ENCODE measurements around the gene CALCA. TPM values are rescaled to one million over a fixed set of nuclear protein-coding genes. Genes with fewer than 3 reads are reported as not detected.

The CALCA gene
- total RNA-seq, 1 donor from 2014 or later: not detected

Other genes with a start within 250 kb of the CALCA start
- 28.3 TPM for gene CYP2R1, start 80.1 kb downstream of the CALCA start, total RNA-seq
- not detected for gene CALCB, start 101.2 kb upstream of the CALCA start, total RNA-seq
- not detected for gene INSC, start 142.6 kb upstream of the CALCA start, total RNA-seq